Daoy (cell line): ENCODE data around the gene SLC35B1. TPM values are rescaled to one million over a fixed set of nuclear protein-coding genes. Genes with fewer than 3 reads are reported as not detected.

Source experiments
- DNase-seq: peaks from one replicate; pipeline ENCODE4 v3.0.0-alpha.2; 2015; ENCODE audit warnings: low read depth
- total RNA-seq: library from RNA; depleted of rRNA; stranded (reverse); fragments of >200 nt; shearing (Covaris generic); gene quantifications from 2 replicates; pipeline ENCODE4 v1.2.3, GENCODE V29; 2014; rRNA removed

SLC35B1 gene
- total RNA-seq, 1 experiment from 2014 or later: 58.1 TPM

DNA sequence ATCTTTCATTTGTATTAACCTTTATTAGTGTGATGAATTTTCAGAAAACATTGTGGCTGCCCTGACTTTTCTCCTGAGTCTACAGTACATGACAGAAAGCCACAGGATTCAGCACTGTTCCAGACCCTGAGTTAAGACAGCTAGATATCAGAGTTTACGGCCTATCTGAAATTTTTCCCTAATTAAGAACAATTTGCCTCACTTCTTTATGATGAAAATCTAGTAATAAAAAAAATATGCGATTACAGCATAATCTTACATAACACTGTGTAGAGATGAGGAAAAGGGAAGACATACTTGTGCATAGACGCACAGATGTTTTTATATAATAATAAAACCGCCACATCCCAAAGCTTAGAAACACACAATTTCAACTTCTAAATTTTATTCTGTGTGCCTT lies 37.1 kb downstream of the SLC35B1 start:
- DNase-seq: no peak

DNA sequence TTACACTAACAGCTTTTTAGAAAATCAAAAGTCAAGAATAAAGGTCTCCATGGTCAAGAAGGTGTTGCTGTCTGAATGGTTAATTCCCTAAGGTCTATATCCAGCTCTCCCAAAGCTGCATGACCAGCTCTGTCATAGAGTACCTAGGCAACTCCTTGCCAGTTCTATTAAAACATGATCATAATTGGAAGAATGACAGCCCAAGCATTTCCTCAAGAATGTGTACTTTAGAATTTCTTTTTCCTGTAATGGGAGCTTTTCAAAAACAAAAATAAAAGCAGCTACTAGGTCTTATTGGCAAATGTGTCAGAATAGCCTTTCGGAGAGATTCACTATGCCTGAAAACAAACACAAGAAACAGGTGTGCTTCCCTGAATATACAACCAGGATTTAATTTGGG lies 37.8 kb downstream of the SLC35B1 start:
- DNase-seq: no peak

DNA sequence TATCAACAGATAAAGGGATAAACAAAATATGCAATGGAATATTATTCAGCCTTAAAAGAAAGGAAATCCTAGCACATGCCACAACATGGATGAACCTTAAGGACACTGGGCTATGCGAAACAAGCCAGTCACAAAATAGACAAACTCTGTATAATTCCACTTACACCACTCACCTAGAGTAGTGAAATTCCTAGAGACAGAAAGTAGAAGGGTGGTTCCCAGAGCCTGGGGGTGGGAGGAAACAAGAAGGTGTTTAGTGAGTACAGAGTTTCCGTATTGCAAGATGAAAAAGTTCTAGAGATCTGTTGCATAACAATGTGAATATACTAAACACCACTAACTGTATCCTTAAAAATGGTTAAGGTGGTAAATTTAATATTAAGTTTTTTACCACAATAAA lies 39.9 kb downstream of the SLC35B1 start:
- DNase-seq: no peak

DNA sequence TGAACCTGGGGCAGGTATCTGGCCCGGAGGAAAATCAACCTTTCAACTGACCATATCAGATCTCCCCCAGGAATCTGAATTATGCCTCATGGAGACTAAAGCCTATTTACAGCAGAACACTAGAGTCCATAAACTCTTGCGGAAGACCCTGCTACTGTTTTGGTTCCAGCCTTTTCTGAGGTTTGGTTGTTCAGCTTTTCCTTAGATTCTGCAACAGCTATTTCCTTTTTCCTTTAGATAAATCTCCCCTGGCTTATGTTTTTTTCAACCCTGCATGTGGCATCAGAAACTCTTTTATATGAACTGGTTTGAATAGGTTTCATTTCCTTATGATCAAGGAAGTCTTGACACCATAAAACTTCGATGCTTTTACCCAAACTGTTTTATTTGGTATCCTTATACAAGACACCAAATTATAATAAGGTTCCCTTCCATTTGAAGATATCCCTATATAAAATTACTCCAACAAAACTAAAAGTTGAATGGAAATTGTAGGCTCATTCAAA lies 43.0 kb downstream of the SLC35B1 start:
- no peak for DNase-seq

DNA sequence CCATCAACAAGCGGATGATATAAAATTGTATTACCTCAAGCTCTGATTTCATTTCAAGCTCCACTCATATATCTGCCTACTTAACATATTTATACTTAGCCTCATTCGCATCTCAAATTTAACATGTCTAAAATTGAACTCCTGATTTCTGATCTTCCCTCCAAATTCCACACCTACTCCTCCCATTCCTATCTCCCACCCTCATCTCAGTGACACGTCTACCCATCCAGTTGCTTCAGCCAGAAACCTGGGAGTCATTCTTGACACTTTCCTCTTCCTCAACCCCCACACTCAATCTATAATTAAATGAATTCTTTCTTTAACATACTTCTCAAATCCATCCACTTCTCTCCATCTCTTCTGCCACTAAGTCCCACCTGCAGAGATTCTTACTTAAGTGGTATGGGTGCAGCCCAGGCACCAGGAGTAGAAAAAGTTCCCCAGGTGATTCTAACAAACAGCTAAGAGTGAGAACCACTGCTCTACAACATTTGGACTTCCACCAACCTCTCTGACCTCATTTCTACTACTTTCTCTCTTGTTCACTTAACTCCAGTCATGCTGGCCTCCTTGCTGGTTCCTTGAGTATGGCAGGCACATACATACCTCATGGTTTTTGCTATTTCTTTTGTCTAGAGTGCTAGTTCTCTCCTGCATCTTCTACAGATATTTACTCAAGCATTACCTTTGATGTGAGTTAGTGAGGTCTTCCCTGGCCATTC lies 47.9 kb downstream of the SLC35B1 start:
- DNase-seq: no peak

DNA sequence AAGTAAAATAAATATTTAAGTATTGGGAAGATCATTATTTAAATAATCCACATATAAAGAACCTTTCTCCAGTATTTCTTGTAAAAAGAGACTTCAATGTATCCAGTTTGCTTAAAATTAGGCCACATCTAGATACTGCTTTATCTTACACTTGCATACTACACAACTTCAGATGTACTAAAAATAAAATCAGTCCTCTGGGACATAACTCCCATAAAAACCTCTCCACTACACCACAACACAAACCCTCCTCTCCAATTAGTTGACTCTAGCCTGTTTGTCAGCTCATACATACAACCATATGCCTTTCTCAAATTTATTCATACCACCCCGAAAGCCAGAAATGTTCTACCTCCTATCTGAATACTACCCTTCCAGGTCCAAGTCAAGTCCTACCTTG lies 51.5 kb downstream of the SLC35B1 start:
- no peak for DNase-seq

Other genes starting within 250 kb of the SLC35B1 start
- 0.34 and 1.1 TPM in 2 replicates for gene NGFR, start 212.7 kb downstream of the SLC35B1 start, total RNA-seq
- gene NXPH3, start 132.1 kb downstream of the SLC35B1 start, total RNA-seq: 0.03 TPM in 1 of 2 replicates, not detected in the other
- gene SPOP, start 29.9 kb downstream of the SLC35B1 start, total RNA-seq: 27.1 and 32.9 TPM in 2 replicates
- gene FAM117A, start 56.2 kb upstream of the SLC35B1 start, total RNA-seq: 2.7 and 5.0 TPM in 2 replicates
- gene KAT7, start 80.7 kb upstream of the SLC35B1 start, total RNA-seq: 22.9 and 31.4 TPM in 2 replicates
- not detected in 2 replicates for gene TAC4, start 140.1 kb upstream of the SLC35B1 start, total RNA-seq